Erythroblast (primary cell): ENCODE measurements around the gene RNF44.
"Not testable (repeated sequence)": the region's sequence is repeated elsewhere in the genome, so short reads cannot be mapped to it uniquely, and the experiment has no call there.

Experiments used
- DNase-seq, 2 experiments: peaks; one replicate each; lab custom pipeline; 2025; lab: John Stamatoyannopoulos, UW
- GATA1 ChIP-seq: IDR thresholded peaks from 2 replicates; pipeline ENCODE4 v1.6.1; 2011; ENCODE audit warnings: low read depth, mild to moderate bottlenecking, control low read depth, low read length, moderate library complexity
- POLR2A ChIP-seq: IDR thresholded peaks from 2 replicates; pipeline ENCODE4 v1.6.1; 2011; ENCODE audit warnings: mild to moderate bottlenecking, low read length

The RNF44 gene

GRCh38 chr5:176564002-176564401 lies 26.8 kb upstream of the RNF44 start:
- TF ChIP-seq POLR2A: no peak
- TF ChIP-seq GATA1: no peak
- no peak for DNase-seq

GRCh38 chr5:176562189-176562588 lies 25.0 kb upstream of the RNF44 start:
- no peak for TF ChIP-seq POLR2A
- no peak for TF ChIP-seq GATA1
- no peak for DNase-seq

DNA sequence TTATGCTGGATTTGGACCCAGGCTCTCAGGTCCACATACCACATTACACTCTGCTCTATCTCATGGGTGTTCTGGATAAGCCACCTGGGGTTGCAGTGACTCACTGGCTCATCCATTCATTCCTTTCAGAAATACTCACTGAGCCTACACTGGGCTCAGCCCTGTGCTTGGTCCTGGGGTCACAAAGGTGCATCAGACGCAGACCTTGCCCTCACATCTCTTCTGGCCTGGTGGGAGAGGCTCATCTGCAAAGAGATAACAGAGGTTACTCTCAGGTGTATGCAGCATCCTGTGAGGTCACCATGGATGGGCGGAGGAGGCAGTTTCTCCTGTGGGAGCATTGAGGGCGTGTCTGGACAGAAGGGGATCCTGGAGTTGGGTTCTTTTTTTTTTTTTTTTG lies 24.1 kb upstream of the RNF44 start:
- no peak for DNase-seq
- TF ChIP-seq POLR2A (no peak), GATA1 (no peak)

DNA sequence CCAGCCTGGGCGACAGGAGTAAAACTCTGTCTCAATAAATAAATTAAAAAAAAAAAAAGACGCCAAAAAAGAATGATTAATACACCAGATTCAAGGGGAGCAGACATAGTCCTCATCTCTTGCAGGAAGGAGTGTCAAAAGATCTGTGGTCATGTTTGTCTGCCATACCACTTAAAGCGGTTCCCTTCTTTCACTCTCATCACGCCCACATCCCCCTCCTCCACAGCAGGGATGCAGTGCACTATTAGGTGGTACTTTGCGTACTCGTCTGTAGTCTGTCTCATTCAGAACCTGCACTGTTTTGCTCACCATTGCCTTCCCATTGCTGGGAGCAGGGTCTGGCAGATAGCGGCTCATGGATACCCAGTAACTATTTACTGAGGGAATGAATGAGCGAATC lies 23.2 kb upstream of the RNF44 start:
- DNase-seq: no peak
- TF ChIP-seq POLR2A (no peak), GATA1 (no peak)

- no peak for TF ChIP-seq GATA1
- no peak for TF ChIP-seq POLR2A
- DNase-seq: peak in 1 of 2 experiments; percentile 25
Observed at GRCh38 chr5:176559683-176560082, 22.5 kb upstream of the RNF44 start.

DNA sequence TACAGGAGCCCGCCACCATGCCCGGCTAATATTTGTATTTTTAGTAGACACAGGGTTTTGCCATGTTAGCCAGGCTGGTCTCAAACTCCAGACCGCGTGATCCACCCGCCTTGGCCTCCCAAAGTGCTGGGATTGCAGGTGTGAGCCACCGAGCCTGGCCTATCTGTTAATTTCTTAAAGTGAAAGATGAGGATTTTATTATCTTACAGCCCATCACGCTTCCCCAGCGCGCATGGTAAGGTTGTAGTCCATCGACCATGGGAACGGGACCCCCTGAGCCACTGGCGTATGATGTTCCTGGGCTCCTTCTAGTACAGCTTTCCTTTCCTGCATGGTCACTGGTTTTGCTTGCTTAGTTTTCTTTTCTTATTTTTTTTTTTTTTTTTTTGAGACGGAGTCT lies 20.6 kb upstream of the RNF44 start:
- no peak for TF ChIP-seq GATA1
- TF ChIP-seq POLR2A: no peak
- no peak for DNase-seq

GRCh38 chr5:176553260-176554085 lies 16.3 kb upstream of the RNF44 start:
- TF ChIP-seq POLR2A (no peak), GATA1 (no peak)
- DNase-seq: no peak

DNA sequence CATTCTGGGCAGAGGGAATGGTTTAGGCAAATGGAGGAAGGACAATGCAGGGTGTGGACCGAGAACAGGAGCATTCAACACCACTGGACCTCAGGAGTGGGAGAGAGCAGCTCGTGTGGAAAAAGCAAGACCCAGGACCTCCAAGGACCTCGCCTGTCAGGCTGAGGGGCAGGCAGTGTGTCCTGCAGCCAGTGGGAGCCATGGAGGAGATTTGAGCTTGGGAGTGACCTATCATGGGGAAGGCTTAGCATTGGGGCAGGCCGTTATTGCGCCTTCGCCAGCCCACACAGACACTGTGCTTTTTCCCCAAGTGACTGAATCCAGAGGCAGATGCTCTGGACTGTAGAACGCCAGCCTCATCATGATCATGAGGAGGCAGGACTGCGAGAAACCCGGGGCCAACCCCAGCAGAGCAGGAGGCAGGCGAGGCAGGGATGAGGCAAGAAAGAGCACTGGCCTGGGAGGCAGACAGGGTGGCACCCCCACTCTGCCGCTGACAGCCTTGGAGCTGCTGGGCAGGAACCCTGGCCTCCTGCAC lies 15.2 kb upstream of the RNF44 start:
- TF ChIP-seq GATA1: no peak
- TF ChIP-seq POLR2A: no peak
- no peak for DNase-seq

GRCh38 chr5:176550937-176551336 lies 13.7 kb upstream of the RNF44 start:
- not testable (repeated sequence) for DNase-seq

- TF ChIP-seq GATA1: no peak
- TF ChIP-seq POLR2A: no peak
- DNase-seq: no peak
Observed at GRCh38 chr5:176550275-176550831, 13.2 kb upstream of the RNF44 start.

DNA sequence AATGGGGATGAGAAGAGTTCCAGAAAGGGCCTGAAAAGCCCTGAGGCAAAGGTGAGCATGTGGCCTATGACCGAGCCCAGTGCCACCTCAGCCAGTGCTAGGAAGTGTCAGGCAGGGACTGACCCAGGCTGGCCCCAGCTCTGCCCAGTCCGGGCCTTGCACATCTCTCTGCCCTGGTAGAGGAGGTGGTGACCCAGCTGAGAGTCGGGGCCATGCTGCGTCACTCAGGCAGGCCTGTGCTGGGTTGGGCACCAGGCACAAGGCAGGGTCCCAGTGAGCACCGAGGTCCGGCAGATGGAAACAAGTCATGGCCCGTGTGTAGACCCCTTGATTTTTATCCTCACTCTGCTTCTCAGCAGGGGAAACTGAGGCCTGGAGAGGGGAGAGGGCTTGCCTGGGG lies 12.7 kb upstream of the RNF44 start:
- DNase-seq: no peak
- no peak for TF ChIP-seq POLR2A
- no peak for TF ChIP-seq GATA1

DNA sequence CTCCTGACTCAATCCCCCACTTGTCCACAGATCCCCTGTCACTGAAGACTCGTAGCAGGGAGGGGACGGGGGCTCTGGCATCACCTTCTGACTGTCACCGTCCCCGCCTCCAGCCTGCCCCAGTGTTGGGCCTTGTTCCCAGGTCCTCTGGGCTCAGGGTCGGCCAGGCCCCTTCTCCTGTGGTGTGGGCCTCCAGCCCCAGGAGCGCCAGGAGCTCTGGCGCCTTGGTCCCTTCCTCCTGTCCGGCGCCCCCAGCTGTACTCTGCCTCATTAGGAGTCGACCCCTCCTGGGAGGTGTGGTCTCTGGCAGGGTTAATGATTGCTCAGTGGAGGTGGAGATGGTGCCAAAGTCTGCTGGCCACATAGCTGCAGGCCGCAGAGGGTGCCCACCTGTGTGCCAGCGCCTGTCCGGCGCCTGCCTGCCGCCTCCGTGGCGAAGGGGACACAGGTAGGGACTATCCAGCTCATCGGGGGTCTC lies 11.8 kb upstream of the RNF44 start, which contains the start of gene CDHR2:
CDHR2 (plus strand) TSS at position 376 of the 478 bp plus-strand sequence. CDS start 16,011 bp downstream, outside the sequence.
- DNase-seq: no peak
- no peak for TF ChIP-seq POLR2A

DNA sequence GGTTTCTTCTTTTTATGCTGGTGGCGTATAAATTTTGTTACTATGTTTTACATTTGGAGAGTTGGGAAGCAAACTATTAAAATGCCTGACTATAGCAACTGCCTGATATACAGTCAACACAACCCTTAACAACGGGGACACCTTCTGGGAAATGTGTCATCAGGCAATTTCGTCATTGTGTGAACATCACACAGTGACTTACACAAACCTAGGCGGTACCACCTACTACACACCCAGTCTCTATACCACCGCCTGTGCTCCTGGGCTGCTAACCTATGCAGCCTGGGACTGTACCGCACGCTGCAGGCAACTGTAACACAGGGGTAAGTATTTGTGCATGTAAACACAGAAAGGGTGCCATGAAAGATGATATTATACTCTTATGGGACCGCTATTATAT lies 10.6 kb upstream of the RNF44 start:
- TF ChIP-seq GATA1 (no peak), POLR2A (no peak)
- DNase-seq: no peak

DNA sequence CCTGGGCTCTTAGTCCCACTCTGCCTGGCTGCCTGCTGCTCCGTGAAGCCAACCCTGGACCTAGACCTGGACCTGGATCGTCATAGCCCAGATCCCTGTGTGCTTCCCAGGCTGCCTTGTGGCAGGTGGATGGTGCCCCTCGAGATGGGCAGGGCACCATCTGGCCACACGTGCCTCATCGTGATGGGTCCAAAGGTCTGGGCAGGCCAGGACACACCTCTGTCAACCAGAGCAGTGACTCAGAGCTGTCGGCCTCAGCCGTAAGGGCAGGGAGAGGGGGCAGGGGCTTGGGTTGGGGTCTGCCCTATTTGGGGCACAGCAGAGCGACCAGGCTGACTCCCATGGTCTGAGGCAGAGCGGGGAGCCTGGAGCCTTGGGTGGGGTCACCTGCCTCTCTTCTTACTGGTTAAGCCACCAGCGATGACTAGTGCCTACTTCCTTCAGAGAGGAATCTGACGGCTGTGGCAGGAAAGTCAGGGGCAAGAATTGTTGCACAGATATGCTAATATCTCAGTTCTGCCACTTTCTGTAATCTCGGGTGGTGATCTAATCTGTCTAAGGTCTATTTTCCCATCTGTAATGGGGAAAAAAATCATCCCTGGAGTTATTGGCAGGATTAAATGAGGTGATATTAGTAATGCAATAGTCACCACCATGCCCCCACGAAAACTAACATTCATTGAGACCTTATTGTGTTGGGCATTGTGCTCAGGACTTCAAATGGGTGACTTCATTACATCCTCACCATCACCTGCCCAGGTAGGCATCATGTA lies 8.7 kb upstream of the RNF44 start:
- DNase-seq: no peak
- no peak for TF ChIP-seq GATA1
- no peak for TF ChIP-seq POLR2A
